Stimulated activated CD4-positive, alpha-beta T cell treated with anti-CD3 and anti-CD28 coated beads, TNF-alpha, amount 100 ng/mL, for 1 hour (primary cell): Measurements from ENCODE around the gene MAZ.
"Not testable (repeated sequence)": the region's sequence is repeated elsewhere in the genome, so short reads cannot be mapped to it uniquely, and the experiment has no call there.

Source experiments
- DNase-seq, 3 donors: peaks; one replicate each; pipeline ENCODE4 v3.0.0-alpha.2; 2020; ENCODE audit warnings: low read depth in 3 of 3, low spot score in 1 of 3

The MAZ gene

GRCh38 chr16:29784157-29784556, 22.2 kb upstream of the MAZ start:
- DNase-seq = no peak

GRCh38 chr16:29784901-29785500, 21.3 kb upstream of the MAZ start:
- peak; percentile 54 to 62 (median 59) for DNase-seq

DNA sequence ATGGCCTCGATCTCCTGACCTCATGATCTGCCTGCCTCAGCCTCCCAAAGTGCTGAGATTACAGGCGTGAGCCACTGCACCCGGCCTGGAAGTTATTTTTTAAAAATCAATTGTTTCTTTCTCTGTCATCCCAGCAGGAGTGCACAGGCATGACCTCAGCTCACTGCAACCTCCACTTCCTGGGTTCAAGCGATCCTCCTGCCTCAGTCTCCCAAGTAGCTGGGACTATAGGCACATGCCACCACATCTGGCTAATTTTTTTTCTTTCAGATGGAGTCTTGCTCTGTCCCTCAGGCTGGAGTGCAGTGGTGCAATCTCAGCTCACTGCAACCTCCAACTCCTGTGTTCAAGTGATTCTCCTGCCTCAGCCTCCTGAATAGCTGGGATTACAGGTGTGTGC, 19.2 kb upstream of the MAZ start:
- not testable (repeated sequence) for DNase-seq

DNA sequence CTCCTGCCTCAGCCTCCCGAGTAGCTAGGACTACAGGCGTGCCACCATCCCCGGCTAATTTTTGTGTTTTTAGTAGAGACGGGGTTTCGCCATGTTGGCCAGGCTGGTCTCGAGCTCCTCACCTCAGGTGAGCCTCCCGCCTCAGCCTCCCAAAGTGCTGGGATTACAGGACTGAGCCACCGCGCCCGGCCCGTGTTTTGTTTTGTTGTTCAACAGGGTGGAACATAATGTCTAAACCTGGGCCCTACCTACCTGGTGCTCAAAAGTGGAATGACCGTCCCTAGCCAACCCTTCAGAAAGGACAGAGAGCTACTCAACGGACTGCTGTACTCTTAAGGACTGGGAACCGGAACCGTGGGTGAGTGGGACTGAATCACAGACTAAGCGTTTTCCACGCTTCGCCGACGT, 16.6 kb upstream of the MAZ start:
- DNase-seq = no peak

- DNase-seq = peak; percentile 99 to 100 (median 100)
Observed at GRCh38 chr16:29790183-29790948, 16.0 kb upstream of the MAZ start, which contains the start of gene KIF22. Gene KIF22, plus strand, starts transcription at chr16:29790751. Its CDS starts 9 bp downstream, at chr16:29790760.

DNA sequence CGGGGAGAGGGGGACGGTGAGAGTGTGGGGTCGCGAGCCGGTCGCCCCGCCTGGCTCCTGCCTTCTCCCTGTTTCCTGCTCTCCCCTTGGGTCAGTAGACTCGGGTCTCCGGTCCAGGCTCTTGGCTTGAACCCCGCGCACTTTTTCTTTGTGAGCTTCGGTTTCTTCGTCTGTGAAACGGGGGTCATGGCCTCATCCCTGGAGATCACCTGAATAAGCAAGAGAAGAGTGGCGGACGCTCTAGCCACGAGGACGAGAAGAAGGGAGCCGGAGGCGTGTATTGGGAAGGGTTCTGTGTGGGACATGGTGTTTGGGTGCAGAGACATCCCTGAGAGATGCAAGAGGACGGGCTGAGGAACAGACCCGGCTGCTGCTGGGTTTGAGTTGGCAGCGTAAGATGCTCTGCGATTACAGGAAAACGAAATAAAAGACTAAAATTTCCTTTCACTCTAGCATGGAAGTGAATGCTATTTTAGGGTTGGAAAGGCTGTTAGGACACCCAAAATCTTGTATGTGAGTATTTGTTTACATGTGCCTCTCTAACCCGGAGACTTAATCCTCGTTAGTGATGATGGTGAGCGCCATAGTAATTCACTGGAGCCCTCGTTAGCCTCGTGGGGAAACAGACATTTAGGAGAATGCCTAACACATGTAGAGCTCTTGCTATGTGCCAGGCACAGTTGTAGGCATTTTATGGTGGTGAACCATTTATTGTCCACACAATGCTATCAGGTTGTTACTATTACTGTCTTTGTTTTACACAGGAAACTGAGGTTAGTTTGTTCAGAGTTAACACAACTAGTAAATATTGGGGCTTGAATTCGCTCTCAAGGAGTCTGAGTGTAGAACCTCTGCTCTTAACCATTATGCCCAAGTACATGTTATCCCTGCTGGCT, 15.1 kb upstream of the MAZ start:
- no peak for DNase-seq

GRCh38 chr16:29791845-29792807, 14.2 kb upstream of the MAZ start:
- no peak for DNase-seq

GRCh38 chr16:29793153-29793552, 13.2 kb upstream of the MAZ start:
- DNase-seq = not testable (repeated sequence)

GRCh38 chr16:29794231-29794710, 12.1 kb upstream of the MAZ start:
- no peak for DNase-seq

DNA sequence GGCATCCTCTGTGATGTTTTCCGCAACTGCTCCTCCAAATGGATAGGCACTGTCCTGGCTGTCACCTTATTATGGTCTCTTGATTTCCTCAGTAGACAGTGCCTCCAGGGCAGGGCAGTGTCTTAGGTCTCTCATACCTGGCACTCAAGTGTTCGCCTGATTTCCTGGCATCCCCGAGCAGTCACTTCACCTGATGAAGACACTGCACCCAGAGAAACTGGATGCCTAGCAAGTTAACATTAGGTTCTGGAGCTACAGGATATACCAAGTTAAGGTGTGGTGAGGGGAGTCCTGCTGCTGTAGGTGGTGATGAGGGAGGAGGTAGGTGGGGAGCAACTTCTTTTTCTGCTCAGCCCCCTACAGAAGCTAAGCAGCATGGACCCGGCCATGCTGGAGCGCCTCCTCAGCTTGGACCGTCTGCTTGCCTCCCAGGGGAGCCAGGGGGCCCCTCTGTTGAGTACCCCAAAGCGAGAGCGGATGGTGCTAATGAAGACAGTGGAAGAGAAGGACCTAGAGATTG, 3.9 kb upstream of the MAZ start:
- DNase-seq = no peak

DNA sequence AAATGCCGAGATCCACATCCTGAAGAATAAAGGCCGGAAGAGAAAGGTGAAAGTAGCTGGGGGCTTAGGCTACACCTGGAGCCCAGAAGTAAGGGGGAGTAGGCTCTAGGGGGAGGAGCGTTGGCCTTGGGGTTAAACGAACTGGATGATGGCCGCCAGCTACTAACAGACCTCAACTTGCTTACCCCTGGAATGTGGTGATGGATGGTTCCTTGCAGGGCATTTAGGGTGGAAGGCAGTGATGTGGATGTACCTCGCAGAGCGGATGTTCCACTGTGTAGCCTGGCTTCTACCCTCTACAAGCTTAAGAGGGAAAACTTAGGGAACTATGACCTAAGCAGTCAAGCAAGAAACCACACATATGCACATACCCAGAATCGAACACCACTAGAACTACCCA, 2.3 kb upstream of the MAZ start:
- no peak for DNase-seq

DNA sequence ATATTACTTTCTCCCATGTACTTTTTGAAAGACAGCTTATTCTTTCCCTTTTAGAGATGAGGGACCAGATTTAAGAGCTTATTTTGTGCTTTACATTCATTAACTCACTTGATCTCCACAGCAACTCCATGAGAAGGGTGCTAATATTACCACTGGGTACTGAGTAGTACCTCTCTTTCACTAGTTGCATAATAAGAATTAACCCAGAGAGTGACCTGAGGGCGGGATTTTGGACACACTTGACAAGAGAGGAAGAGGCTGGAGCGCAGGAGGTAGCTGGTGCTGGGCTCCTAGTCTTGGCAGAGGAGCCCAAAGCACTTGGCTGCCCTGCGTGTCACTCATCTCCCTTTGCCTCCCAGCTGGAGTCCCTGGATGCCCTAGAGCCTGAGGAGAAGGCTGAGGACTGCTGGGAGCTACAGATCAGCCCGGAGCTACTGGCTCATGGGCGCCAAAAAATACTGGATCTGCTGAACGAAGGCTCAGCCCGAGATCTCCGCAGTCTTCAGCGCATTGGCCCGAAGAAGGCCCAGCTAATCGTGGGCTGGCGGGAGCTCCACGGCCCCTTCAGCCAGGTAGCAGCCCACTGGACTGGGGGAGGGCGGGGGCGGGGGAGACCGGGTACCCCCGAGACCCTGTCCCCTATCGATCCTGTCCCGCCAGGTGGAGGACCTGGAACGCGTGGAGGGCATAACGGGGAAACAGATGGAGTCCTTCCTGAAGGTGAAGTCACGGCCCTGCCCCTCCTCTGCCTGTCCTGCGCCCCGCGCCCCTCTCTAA, 1.7 kb upstream of the MAZ start:
- DNase-seq = no peak

DNA sequence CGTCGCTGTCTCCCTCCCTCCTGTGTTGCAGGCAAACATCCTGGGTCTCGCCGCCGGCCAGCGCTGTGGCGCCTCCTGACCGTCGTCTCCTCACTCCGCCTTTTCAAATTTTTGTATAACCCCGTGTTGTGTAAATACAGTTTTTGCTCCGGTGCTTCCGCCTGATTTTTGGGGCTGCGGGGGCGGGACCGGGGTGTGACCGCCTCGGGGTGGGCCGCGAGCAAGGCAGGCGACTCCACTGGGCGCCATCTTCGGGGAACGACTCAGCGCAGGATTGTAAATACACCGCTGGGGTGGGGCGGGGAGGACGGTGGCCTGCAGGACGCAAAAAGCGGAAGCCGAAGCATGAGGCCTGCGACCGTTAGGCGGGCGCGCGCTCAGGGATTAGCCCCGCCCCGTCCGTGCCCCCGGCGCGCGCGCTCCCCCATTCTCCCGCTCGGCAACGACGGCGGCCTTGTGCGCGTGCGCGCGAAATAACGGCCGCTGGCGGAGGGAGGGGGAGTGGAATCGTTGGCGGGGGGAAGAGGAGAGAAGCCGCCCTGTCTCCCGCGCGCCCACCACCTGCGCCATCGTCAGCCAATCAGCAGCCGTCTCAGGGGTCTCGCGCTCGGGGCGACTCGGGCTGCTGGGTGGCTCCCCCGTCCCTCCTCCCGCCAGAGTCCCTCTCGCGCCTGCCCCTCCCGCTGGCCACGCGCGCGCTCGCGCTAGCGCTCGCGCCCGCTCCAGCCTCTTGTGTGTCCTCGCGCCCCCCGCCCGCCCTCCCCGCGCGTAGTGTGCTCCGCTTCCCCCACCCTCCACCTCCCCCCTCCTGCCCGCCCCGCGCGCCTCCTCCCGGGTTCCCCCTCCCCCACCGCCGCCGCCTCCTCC, 864 bp upstream of the MAZ start:
- DNase-seq = peak; percentile 93 to 96 (median 96)

GRCh38 chr16:29806641-29807425, 504 bp downstream of the MAZ start:
- no peak for DNase-seq

DNA sequence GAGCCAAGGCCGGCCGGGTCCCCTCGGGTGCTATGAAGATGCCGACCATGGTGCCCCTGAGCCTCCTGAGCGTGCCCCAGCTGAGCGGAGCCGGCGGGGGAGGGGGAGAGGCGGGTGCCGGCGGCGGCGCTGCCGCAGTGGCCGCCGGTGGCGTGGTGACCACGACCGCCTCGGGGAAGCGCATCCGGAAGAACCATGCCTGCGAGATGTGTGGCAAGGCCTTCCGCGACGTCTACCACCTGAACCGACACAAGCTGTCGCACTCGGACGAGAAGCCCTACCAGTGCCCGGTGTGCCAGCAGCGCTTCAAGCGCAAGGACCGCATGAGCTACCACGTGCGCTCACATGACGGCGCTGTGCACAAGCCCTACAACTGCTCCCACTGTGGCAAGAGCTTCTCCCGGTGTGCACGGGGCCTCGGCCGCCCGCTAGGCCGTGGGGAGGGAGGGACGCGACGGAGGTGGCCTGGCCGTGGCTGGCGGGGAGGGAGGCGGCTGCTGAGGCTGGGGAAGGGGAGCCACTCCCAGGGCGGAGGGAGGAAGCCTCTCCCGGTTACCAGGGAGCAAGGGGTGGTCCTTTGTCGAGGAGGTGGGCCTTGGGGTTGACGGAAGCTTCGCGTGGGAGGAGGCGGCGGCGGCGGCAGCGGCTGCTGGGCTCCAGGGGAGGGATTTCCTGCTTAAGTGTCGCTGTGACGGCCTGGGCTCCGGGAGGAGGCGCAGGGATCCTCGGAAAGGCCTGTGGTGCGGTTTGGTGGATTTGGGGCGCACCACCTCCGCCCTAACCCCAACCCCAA, 1.3 kb downstream of the MAZ start:
- peak; percentile 68 to 76 (median 70) for DNase-seq

DNA sequence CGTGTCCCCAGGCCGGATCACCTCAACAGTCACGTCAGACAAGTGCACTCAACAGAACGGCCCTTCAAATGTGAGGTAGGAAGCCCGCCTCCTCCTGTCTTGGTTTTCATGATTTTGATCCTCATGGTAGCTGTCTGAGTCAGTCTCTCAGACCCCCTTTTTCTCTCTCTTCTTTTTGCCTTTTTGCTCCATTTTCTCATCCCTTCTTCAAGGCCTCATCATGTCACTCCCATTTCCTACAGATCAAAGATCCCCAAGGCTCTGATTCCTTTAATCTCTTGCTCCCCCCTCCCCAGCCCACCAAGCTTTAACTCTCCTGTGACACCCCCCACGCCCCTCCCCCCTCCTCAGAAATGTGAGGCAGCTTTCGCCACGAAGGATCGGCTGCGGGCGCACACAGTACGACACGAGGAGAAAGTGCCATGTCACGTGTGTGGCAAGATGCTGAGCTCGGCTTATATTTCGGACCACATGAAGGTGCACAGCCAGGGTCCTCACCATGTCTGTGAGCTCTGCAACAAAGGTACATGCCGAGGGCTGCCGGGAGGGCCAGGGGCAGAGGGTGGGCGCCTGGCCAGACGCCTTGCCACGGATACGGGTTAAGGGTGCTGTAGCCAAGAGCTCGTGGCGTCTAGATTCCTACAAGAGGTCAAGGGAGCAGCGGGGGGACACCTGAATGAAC, 2.0 kb downstream of the MAZ start:
- DNase-seq = no peak
